GM12801 (cell line): Measurements from ENCODE around the gene RHOXF1.

Experiments used
- CTCF ChIP-seq: IDR thresholded peaks from one replicate; pipeline ENCODE4 v1.5.1; 2011; ENCODE audit warnings: control low read depth; ENCODE audit not compliant: insufficient read length; ENCODE audit errors: extremely low read depth

RHOXF1 gene

GRCh38 chrX:120136840-120137239 is 21.1 kb upstream of the RHOXF1 start:
- no peak for TF ChIP-seq CTCF

GRCh38 chrX:120136128-120136527 is 20.4 kb upstream of the RHOXF1 start:
- no peak for TF ChIP-seq CTCF

GRCh38 chrX:120125444-120125843 is 9.7 kb upstream of the RHOXF1 start:
- TF ChIP-seq CTCF: no peak

GRCh38 chrX:120120223-120120622 is 4.5 kb upstream of the RHOXF1 start:
- TF ChIP-seq CTCF: no peak

GRCh38 chrX:120111611-120112010 is 4.1 kb downstream of the RHOXF1 start:
- TF ChIP-seq CTCF: no peak

- TF ChIP-seq CTCF: no peak
Observed at GRCh38 chrX:120109378-120109777, 6.3 kb downstream of the RHOXF1 start.

- no peak for TF ChIP-seq CTCF
Observed at GRCh38 chrX:120090208-120090607, 25.5 kb downstream of the RHOXF1 start.
